ENCODE data around the gene PKP1. TPM values are rescaled to one million over a fixed set of nuclear protein-coding genes. Genes with fewer than 3 reads are reported as not detected.

PKP1 gene
- total RNA-seq, 1 donor from 2014 or later: 409 TPM

DNA sequence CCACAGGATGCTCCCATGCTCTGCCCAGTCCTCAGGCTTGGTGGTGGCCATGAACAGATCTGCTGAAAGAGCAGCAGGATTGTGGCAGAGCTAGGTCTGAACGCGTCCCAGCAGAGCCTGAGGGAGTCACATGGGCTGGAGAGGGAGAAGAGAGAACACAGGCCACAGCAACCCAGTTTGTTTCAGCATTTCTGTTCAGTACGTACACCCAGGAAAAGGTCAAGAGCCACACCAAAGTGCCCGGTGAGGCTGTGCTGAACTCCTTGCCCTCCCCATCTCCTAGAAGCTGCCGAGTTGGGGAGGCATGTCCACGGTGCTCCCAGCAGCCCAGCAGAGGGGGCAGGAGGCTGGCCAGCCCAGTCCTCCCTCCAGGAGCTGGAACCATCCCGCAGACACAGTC, 5.5 kb downstream of the PKP1 start:
- Histone ChIP-seq H3K27me3 (no peaks in the 10 kb centered on the region), H3K4me1 (peaks cover 33% of the 10 kb centered on the region), H3K36me3 (no peaks in the 10 kb centered on the region), H3K27ac (peak overlapping the region; percentile 87), H3K4me3 (peak overlapping the region in 1 of 2 donors; percentile 55), H3K9me3 (no peaks in the 10 kb centered on the region)
- intact Hi-C loops (cut with DNase I): no loop called here
- TF ChIP-seq POLR2AphosphoS5 (IDR thresholded peaks at IDR 0.05; ENCODE audit: insufficient read depth in 1 of 2, low read depth in 1 of 2) (no peak), POLR2A (IDR thresholded peaks at IDR 0.05) (no peak)
- TF ChIP-seq, protein P1, sequence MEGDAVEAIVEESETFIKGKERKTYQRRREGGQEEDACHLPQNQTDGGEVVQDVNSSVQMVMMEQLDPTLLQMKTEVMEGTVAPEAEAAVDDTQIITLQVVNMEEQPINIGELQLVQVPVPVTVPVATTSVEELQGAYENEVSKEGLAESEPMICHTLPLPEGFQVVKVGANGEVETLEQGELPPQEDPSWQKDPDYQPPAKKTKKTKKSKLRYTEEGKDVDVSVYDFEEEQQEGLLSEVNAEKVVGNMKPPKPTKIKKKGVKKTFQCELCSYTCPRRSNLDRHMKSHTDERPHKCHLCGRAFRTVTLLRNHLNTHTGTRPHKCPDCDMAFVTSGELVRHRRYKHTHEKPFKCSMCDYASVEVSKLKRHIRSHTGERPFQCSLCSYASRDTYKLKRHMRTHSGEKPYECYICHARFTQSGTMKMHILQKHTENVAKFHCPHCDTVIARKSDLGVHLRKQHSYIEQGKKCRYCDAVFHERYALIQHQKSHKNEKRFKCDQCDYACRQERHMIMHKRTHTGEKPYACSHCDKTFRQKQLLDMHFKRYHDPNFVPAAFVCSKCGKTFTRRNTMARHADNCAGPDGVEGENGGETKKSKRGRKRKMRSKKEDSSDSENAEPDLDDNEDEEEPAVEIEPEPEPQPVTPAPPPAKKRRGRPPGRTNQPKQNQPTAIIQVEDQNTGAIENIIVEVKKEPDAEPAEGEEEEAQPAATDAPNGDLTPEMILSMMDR (IDR thresholded peaks at IDR 0.05): no peak
- no peak for DNase-seq (ENCODE audit: extremely low spot score in 2 of 2)

DNA sequence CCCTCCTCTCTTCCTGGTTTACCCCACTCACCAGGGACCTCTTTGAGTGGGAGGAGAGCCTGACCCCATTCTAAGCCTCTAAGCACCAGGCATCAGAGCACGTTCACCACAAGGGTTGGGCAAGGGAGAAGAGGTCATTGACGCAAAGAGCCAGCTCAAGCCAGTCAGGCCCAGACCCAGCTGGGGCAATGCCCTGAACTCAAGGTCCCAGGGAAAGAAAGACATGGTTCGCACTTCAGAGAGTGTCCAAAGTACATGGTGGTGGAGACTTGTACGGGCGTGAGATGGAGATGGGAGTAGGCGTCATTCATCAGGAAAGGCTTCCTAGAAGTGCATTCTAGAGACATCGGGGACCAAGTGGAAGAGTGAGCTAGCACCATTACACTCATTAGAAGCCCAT, 7.2 kb downstream of the PKP1 start:
- H3K27ac ChIP-seq: peak overlapping the region; percentile 71
- intact Hi-C loops (cut with DNase I): no loop called here
- H3K9me3 ChIP-seq: no peaks in the 10 kb centered on the region
- TF ChIP-seq POLR2A (IDR thresholded peaks at IDR 0.05): no peak
- no peaks in the 10 kb centered on the region for H3K36me3 ChIP-seq
- H3K4me1 ChIP-seq: peaks cover 31% of the 10 kb centered on the region
- no peak for DNase-seq (ENCODE audit: extremely low spot score in 2 of 2)
- no peaks in the 10 kb centered on the region for H3K27me3 ChIP-seq
- no peak overlapping the region for H3K4me3 ChIP-seq

DNA sequence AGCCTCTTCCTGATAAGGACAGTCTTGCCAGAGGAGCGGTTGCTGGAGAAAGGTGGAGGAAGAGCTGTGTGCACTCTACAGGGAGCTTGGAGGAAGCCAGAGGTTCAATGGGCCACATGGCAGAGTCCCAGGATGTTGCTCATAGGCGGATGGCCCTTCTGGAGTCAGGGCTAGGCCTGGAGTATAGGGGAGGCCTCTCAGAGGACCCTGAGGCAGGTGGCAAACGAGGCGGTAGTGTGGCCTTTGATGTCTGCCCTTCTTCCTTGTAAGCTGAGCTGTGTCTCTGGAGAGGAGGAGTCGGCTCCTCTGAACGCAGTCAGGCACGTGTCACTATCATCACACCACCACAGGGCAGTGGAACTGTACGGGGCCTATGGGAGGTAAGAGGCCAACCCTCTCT, 8.6 kb downstream of the PKP1 start:
- Histone ChIP-seq H3K4me1 (peaks cover 31% of the 10 kb centered on the region), H3K27ac (peak overlapping the region; percentile 71), H3K9me3 (no peaks in the 10 kb centered on the region), H3K4me3 (no peak overlapping the region), H3K27me3 (no peaks in the 10 kb centered on the region), H3K36me3 (no peaks in the 10 kb centered on the region)
- no peak for DNase-seq (ENCODE audit: extremely low spot score in 2 of 2)
- intact Hi-C loops (cut with DNase I): no loop called here
- no peak for TF ChIP-seq POLR2AphosphoS5 (IDR thresholded peaks at IDR 0.05; ENCODE audit: insufficient read depth in 1 of 2, low read depth in 1 of 2)
- TF ChIP-seq, protein P1 (IDR thresholded peaks at IDR 0.05): no peak
- TF ChIP-seq POLR2A (IDR thresholded peaks at IDR 0.05): no peak

DNA sequence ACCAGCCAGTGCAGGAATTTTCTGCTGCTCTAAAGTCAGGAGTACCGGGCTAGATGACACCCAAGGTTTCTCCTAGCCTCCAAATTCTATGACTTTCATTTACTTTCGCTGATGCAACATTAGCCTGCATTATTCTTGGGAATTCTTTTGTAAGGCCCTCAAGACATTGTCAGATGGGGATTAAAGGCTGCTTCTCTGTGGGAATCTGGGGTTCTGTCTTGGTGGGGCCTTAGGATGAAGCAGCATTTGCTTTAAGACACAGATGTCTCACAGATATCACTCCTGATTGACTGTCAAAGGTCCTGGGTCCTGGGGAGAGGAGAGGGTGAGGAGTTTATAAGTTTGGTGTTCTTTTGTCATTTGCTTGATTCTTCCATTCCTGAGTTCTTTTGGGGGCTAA, 11.6 kb downstream of the PKP1 start:
- Histone ChIP-seq H3K27me3 (no peaks in the 10 kb centered on the region), H3K4me1 (peaks cover 57% of the 10 kb centered on the region), H3K27ac (peak overlapping the region; percentile 61), H3K4me3 (no peak overlapping the region), H3K36me3 (no peaks in the 10 kb centered on the region), H3K9me3 (no peaks in the 10 kb centered on the region)
- DNase-seq (ENCODE audit: extremely low spot score in 2 of 2): no peak
- intact Hi-C loops (cut with DNase I): no loop called here
- TF ChIP-seq, protein P1 (IDR thresholded peaks at IDR 0.05): no peak
- no peak for TF ChIP-seq POLR2AphosphoS5 (IDR thresholded peaks at IDR 0.05; ENCODE audit: insufficient read depth in 1 of 2, low read depth in 1 of 2)
- no peak for TF ChIP-seq POLR2A (IDR thresholded peaks at IDR 0.05)

DNA sequence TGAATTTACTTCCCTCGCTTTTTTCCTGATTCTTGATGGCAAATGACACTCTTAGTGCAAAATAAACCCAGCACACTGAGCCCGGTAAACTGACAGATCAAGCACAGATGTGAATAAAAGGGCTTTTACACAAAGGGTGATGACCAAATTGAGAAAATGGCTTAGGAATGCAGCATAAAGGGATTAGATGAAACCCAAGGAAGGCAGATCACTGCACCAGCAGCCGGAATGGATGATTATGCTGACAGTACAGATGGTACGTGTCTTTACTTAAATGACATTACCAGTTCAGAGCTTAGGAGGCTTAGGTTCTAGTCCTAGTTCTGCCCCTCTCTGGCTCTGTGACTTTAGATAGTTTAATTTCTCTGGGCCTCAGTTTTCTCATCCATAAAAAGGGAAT, 12.0 kb downstream of the PKP1 start:
- H3K4me3 ChIP-seq: no peak overlapping the region
- H3K9me3 ChIP-seq: no peaks in the 10 kb centered on the region
- no peaks in the 10 kb centered on the region for H3K36me3 ChIP-seq
- peaks cover 55% of the 10 kb centered on the region for H3K4me1 ChIP-seq
- intact Hi-C loops (cut with DNase I): no loop called here
- DNase-seq (ENCODE audit: extremely low spot score in 2 of 2): no peak
- TF ChIP-seq, protein P1 (IDR thresholded peaks at IDR 0.05): no peak
- no peak for TF ChIP-seq POLR2AphosphoS5 (IDR thresholded peaks at IDR 0.05; ENCODE audit: insufficient read depth in 1 of 2, low read depth in 1 of 2)
- TF ChIP-seq POLR2A (IDR thresholded peaks at IDR 0.05): no peak
- H3K27me3 ChIP-seq: no peaks in the 10 kb centered on the region
- H3K27ac ChIP-seq: peak overlapping the region; percentile 61

DNA sequence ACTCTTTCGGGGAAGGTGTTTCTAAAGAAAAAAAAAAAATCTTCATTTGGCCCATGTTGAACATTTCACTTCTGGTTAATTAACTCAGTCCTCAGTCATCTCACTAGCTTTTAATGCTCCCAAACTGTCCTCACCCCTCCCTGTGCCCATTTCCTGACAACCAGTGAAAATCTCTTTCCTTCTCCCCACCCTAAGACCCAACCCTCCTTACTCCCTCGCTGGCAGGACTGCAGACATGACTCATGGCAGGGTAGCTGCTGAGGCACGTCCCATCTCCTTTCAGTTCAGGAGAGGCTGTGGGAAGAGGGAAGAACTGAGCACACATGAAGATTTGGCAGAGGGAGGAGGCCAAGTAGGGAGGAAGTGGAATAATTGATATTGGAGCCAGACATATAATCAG, 12.6 kb downstream of the PKP1 start:
- DNase-seq (ENCODE audit: extremely low spot score in 2 of 2): no peak
- Histone ChIP-seq H3K36me3 (no peaks in the 10 kb centered on the region), H3K4me1 (peaks cover 55% of the 10 kb centered on the region), H3K9me3 (no peaks in the 10 kb centered on the region), H3K27ac (peak overlapping the region; percentile 80), H3K4me3 (no peak overlapping the region), H3K27me3 (no peaks in the 10 kb centered on the region)
- intact Hi-C loops (cut with DNase I): no loop called here
- no peak for TF ChIP-seq POLR2A (IDR thresholded peaks at IDR 0.05)
- peak in 1 of 2 donors; percentile 76 for TF ChIP-seq POLR2AphosphoS5 (IDR thresholded peaks at IDR 0.05; ENCODE audit: insufficient read depth in 1 of 2, low read depth in 1 of 2)
